GM12873 (cell line): Measurements from ENCODE around the gene KCNH5.

ENCODE experiments used
- TF ChIP-seq, protein P1 (sequence below): IDR thresholded peaks from 2 replicates; pipeline ENCODE4 v1.5.1; 2012; ENCODE audit warnings: low read depth, mild to moderate bottlenecking, moderate library complexity, low read length, control low read depth; ENCODE audit not compliant: insufficient read depth; ENCODE audit errors: missing control alignments

Gene KCNH5

DNA sequence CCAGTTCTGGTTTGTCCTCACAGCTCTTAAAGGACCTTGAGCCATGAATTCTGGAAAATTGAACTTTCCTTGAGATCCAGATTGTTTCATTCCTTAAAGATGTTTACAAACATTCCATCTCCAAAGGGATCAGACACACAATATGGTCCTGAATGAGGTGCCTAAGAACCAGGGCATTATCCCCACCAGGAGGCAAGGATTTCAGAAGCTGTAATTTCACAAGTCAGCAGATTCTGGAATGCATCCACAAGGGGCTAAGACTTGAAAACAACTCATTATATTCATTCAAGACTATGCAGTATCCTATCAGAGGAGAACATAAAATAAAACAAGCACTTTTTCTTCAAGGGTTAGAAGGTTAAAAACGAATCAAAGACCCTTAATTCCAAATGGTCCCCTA, 15.1 kb downstream of the KCNH5 start:
- TF ChIP-seq, protein P1, sequence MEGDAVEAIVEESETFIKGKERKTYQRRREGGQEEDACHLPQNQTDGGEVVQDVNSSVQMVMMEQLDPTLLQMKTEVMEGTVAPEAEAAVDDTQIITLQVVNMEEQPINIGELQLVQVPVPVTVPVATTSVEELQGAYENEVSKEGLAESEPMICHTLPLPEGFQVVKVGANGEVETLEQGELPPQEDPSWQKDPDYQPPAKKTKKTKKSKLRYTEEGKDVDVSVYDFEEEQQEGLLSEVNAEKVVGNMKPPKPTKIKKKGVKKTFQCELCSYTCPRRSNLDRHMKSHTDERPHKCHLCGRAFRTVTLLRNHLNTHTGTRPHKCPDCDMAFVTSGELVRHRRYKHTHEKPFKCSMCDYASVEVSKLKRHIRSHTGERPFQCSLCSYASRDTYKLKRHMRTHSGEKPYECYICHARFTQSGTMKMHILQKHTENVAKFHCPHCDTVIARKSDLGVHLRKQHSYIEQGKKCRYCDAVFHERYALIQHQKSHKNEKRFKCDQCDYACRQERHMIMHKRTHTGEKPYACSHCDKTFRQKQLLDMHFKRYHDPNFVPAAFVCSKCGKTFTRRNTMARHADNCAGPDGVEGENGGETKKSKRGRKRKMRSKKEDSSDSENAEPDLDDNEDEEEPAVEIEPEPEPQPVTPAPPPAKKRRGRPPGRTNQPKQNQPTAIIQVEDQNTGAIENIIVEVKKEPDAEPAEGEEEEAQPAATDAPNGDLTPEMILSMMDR, result no peak

DNA sequence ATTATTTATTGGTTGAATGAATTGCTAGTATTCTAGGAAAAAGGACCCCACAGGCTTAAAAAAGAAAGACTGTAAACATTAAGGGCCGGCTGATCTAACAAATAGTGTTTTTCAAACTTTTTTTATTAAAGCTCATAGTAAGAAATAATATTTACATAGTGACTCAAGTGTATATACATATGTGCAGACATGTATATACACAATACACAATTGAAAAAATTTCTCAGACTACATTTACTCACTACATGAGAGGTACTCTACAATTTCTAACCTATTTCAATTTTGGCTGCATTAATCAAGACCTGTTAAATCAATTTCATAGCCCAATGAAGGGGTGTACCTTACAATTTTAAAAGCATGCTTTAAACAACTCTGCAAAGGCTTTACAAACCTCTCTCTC, 17.5 kb downstream of the KCNH5 start:
- TF ChIP-seq, protein P1, result no peak

DNA sequence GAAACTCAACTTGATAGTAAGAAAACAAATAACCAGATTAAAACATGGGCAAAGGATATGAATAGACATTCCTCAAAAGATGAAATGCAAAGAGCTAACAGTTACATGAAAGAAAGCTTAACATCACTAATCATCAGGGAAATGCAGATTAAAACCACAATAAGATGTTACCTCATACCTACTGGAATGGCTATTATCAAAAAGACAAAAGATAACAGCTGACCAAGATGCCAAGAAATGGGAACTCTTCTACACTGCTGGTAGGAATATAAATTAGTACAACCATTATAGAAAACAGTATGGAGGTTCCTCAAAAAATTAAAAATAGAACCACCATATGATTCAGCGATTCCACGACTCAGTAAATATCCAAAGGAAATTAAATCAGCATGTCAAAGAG, 18.8 kb downstream of the KCNH5 start:
- TF ChIP-seq, protein P1, result no peak

DNA sequence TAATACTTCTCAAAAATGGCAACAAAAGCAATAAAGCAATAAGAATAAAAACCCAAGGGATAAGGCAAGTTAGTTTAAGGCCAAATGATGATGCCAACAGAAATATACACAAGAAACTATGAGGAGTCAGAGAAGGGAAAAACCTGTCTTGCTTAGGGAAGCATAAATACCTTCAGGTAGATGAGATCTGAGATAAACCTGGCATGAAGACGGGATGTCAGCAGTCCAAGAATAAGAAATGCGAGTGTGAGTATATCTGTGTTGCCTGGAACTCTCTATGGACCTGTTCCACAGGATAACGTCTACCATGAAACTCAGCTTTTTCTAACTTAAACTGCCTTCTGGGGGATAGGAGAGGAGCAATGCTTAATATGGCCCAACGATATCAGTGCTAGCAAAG, 30.6 kb downstream of the KCNH5 start:
- TF ChIP-seq, protein P1, result no peak

DNA sequence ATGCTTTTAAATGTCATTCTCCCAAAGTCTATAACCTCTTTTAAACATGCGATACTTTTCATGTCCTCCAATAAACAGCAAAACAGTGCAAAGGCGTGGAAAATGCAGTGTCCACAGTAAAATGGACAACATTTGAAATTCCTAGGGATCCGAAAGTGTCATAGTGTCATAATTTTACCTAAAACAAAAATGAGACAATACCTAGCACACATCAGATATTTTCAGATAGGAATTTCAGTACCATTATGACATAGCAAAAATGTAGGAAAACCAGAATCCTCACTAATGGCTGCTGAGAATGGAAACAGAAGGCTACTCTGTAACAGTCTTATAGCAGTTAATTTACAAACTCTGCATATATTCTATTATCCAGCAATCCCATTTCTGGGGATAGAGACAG, 33.1 kb downstream of the KCNH5 start:
- TF ChIP-seq, protein P1, result no peak

DNA sequence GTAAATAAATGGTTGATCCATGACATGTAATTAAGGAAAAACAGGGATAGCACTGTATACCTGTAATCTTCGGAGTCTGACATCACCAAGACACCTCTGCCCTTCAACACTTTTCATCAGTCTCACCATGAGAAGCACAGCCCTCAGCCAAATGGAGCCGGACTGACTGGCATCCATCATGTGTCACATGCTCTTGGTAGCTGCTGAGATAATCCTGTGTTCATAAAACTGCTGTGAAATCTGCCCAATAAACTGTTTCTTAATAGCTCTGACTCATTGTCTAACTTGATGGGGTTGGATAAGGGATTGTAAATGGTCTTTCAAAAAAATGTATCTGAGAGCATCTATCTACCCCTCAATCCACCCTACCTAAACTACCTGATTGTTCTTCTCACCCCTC, 33.6 kb downstream of the KCNH5 start:
- TF ChIP-seq, protein P1, result no peak

DNA sequence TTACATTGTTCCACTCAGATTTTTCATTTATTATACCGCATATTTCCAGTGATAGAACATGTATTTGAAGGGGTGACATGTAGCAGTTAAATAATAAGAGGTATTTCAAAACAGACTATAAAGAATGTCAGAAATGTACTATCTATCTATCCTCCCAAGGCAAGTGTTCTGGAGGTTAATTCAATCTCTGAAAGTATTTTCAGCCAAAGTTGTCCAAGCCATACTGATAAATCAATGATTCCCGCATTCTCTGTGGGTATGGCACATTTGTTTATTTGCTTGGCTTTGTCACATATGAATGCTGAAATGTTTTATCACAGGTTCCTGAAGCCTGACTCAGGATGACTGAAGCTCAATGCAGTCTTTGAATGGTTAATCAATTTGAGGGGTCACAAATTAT, 35.8 kb downstream of the KCNH5 start:
- TF ChIP-seq, protein P1, result no peak
